ENCODE data around the gene ZNF330.
"Not testable (repeated sequence)": the region's sequence is repeated elsewhere in the genome, so short reads cannot be mapped to it uniquely, and the experiment has no call there.

The ZNF330 gene

GRCh38 chr4:141220691-141221659 lies at the start of gene ZNF330:
Gene ZNF330, plus strand, starts transcription at chr4:141220895. Its CDS starts 1,477 bp downstream, at chr4:141222372.
- DNase-seq: peak; percentile 84

- no peak for DNase-seq
Measured at GRCh38 chr4:141174457-141174856, 46.2 kb upstream of the ZNF330 start.

DNA sequence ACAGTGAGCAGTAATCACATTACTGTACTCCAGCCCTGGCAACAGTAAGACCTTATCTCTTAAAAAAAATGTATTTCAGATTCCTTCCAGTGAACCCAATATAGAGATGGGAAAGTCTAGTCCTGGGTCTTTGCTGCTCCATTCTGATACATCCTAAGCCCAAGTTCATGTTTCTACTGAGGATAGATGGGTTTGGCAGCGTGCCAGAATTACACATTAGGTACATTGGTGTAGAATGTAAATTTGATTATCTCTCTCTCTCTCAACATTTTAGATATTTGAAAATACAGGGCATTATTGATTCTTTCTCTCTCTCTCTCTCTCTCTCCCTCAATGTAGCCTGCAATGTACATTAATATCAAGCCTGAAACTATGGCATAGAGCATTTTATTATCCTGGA lies 43.5 kb upstream of the ZNF330 start:
- no peak for DNase-seq

- no peak for DNase-seq
Measured at GRCh38 chr4:141179474-141180373, 41.0 kb upstream of the ZNF330 start.

GRCh38 chr4:141180991-141181761 lies 39.5 kb upstream of the ZNF330 start:
- no peak for DNase-seq

DNA sequence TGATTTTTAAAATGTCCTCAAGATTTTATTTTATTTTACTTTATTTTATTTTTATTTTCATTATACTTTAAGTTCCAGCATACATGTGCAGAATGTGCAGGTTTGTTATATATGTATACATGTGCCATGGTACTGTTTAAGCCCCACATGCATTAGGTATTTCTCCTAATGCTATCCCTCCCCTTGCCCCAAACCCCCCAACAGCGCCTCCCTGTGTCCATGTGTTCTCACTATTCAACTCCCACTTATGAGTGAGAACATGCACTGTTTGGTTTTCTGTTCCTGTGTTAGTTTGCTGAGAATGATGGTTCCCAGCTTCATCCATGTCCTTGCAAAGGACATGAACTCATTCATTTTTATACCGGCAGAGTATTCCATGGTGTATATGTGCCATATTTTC lies 37.2 kb upstream of the ZNF330 start:
- not testable (repeated sequence) for DNase-seq

- DNase-seq: no peak
Measured at GRCh38 chr4:141192564-141192963, 28.1 kb upstream of the ZNF330 start.

- DNase-seq: no peak
Measured at GRCh38 chr4:141193516-141194034, 27.1 kb upstream of the ZNF330 start.

DNA sequence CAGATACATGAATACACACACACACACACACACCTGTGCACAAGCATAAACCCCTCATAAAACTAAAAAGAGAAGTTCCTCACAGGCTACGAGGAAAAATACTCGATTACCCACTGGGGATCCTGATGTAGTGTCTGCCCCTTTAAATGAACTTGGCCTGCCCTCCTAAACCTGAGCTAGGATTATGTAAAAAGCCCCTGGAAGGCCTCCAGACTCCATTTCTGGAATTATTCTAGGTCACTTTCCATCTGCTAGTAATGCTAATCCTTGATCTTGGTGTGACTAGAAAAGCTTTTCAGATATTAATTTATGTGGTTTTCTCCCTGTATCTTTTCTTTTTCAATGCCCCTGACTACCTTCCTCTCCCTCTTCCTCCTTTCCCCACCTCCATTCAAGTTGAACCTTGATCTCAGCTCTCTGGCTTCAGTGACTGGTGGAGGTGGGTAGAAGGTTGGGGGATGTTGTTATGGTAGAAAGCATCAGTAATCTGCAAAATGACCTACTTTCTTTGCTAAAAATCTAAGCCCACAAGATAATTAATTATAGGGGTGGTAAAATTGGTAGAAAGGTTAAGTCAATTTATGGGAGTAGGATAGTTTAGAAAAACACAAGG lies 25.5 kb upstream of the ZNF330 start:
- DNase-seq: no peak

DNA sequence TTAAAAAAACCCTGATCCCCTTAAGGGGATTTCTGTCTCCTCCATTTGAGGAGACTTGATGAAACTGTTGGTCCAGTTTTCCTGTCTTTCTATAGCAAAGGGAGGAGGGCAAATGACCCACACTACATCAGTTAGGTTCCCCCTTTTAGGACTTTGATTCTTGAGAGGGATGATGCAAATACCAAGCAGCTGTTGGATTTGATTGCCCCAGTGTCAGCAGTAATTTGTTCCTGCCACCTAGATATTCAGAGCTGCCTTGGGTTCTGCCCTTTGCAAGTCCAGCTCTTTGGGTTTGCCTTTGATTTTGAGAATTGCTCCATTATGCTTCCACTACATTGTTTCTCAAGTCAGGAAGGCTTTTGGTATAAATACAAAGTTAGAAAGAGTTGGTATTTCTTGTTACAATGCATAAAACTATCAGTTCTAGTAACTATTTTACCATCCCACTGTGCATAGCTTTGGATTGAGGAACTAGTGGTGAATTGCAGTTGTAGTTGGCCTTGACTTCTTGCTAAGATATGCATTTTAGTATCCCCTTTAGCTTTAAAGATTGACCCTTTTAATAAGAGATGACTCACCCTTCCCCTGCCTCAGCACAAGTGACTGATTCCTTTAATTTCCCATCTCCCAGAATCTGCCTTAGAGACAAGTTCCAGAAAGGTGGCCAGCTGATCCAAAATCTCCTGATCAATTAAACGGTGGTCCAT lies 24.3 kb upstream of the ZNF330 start:
- no peak for DNase-seq

- no peak for DNase-seq
Measured at GRCh38 chr4:141207961-141208360, 12.7 kb upstream of the ZNF330 start.

- no peak for DNase-seq
Measured at GRCh38 chr4:141210168-141210567, 10.5 kb upstream of the ZNF330 start.

- no peak for DNase-seq
Measured at GRCh38 chr4:141213550-141213991, 7.1 kb upstream of the ZNF330 start.

- no peak for DNase-seq
Measured at GRCh38 chr4:141215030-141215429, 5.7 kb upstream of the ZNF330 start.

- DNase-seq: no peak
Measured at GRCh38 chr4:141216002-141216761, 4.5 kb upstream of the ZNF330 start.

DNA sequence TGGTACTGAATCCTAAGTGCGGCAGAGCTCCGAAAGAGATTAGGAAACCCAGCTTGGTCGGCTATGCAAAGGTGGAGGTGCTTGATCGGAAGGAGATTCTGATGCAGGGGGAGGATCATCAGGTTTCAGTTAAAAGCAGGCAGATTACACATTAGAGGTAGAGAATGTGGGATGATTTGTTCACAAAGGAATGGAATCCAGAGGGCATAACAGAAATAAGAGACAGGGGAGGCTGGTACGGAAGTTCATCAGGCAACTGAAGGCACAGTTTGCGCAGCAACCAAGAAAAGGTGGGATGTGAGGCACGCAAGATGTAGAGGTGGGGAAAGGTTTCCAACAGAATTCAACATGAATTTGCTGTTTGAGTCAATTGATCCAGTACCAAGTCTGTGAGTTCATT lies 424 bp upstream of the ZNF330 start:
- DNase-seq: no peak

GRCh38 chr4:141223418-141223817 lies 2.7 kb downstream of the ZNF330 start:
- no peak for DNase-seq

DNA sequence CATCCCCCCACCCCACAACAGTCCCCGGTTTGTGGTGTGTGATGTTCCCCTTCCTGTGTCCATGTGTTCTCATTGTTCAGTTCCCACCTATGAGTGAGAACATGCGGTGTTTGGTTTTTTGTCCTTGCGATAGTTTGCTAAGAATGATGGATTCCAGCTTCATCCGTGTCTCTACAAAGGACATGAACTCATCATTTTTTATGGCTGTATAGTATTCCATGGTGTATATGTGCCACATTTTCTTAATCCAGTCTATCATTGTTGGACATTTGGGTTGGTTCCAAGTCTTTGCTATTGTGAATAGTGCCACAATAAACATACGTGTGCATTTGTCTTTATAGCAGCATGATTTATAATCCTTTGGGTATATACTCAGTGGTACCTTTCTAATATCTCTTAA lies 6.6 kb downstream of the ZNF330 start:
- DNase-seq: not testable (repeated sequence)

DNA sequence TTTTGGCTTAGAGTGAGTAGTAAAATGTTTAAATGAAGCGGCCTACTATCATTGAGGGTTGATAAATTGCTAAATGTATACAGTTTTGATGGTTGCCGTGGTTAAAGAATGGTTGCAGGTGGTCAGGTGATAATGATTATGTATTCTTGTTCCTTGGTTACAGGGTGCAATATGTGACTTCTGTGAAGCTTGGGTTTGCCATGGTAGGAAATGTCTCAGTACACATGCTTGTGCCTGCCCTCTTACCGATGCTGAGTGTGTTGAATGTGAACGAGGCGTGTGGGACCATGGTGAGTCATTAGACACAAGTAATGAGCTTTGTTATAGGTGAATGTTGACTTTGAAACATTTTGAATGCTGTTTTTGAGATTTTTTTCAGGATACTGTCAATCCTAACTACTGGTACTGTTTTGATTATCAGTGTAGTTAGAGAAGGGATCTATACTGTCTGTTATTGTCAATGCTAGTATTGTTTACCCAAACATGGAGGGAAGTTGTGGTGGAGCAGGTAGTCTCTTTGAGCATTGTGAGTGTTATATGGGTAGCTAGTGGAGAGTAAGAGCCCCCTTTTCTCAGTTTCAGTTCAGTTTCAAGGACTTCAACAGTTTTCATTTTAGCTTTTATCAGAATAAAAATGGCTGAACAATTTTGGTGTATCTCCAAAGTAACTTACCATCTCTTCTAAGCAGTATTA lies 8.9 kb downstream of the ZNF330 start:
- no peak for DNase-seq

DNA sequence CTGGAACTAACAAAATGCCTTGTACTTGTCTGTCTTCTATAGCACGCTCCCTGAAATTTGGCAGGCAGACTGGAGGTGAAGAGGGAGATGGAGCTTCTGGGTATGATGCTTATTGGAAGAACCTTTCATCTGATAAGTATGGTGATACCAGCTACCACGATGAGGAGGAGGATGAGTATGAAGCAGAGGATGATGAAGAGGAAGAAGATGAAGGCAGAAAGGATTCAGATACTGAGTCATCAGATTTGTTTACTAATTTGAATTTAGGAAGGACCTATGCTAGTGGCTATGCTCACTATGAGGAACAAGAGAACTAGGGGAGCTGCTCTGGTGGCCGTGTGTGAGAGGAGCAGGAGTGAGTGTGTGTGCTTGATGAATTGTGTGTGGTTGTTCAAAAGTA lies 13.0 kb downstream of the ZNF330 start:
- no peak for DNase-seq

Measured in activated gamma-delta T cell treated with Interleukin-2 at 50 U/mL for 16 hours (primary cell).